ENCODE measurements around the gene CIT.

CIT gene

DNA sequence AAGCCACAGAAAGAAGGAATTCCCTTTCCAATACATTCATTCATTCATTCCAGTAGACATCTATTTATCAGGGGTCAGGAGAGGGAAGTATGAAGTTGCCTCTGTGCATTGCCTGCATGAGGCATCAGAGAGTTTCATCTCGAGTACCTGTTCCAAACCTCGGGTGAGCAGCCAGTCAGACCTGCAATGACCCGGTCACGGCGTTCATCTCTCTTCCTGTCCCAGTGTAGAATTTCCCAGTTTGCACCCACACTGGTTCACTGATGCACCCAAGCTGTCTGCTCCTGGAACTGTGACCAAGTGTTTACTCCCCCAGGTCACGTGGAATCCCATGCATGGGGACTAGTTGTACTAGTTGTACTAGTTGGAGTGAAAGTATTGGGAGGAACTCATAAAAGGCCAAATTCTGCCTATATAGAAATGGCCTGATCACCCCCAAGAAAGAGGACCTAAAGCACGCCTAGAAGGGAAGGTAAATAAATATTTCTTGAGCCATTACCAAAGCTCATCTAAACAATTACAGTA, 231.5 kb downstream of the CIT start:
- no peaks in the 10 kb centered on the region for H3K36me3 Mint-ChIP-seq
- H3K4me3 Mint-ChIP-seq, result no peak overlapping the region
- H3K27me3 Mint-ChIP-seq, result peaks cover 7% of the 10 kb centered on the region
- CTCF ChIA-PET, result no interaction called here
- H3K27ac Mint-ChIP-seq, result no peak overlapping the region
- DNase-seq, result no peak
- no peaks in the 10 kb centered on the region for H3K4me1 Mint-ChIP-seq
- no peaks in the 10 kb centered on the region for H3K9me3 Mint-ChIP-seq

DNA sequence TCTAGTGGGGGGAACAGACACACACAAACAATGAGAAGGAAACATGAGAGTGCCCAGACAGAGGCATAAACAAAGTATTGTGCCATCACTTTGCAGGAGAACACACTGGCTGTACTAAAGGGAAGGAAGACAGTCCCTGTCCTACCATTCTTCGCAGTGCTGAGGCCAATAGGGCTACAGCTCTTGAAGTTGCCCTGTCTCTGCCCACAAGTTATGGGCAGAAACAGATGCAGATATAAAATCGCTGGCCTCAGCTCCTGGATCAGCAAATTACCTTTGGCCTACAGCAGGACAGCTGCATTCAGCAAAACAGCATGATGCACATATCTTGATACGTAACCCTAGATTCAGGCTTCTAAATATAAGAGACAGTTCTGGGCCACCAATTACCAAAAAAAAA, 232.2 kb downstream of the CIT start:
- no peak for DNase-seq
- Mint-ChIP-seq H3K27me3 (peaks cover 7% of the 10 kb centered on the region), H3K4me1 (no peaks in the 10 kb centered on the region), H3K27ac (no peak overlapping the region), H3K9me3 (no peaks in the 10 kb centered on the region), H3K4me3 (no peak overlapping the region), H3K36me3 (no peaks in the 10 kb centered on the region)
- CTCF ChIA-PET, result interaction anchor here (0.8 kb wide), 1 partner anchor 50 kb away, joined by 3 read pairs; no protein-coding TSS in a partner anchor

DNA sequence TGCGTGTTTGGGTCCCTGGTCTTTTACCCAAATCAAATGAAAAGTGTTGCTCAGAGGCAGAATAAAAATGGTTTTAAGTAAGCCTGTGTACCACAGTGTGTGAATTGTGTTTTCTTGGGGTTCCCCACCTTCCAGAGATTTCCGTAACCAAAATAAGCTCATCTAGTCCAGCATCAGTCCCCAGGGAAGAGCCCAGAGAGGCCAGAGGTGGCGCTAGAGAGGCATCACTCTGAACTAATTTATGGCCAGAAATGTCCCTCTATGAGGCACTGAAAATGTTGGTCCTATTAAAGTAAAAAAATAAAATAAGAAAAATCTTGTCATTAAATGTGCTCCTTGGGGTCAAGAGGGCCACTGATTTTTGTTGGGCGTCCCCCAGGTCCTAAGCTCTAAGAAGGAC, 234.1 kb downstream of the CIT start:
- H3K27me3 Mint-ChIP-seq, result peaks cover 4% of the 10 kb centered on the region
- no peaks in the 10 kb centered on the region for H3K4me1 Mint-ChIP-seq
- CTCF ChIA-PET, result interaction anchor here (0.5 to 0.7 kb wide), 2 partner anchors 13 to 21 kb away, joined by 3 read pairs; no protein-coding TSS in a partner anchor
- DNase-seq, result no peak
- no peaks in the 10 kb centered on the region for H3K9me3 Mint-ChIP-seq
- no peak overlapping the region for H3K27ac Mint-ChIP-seq
- H3K4me3 Mint-ChIP-seq, result no peak overlapping the region
- no peaks in the 10 kb centered on the region for H3K36me3 Mint-ChIP-seq
